OCI-LY7 (cell line): ENCODE results near the gene BZW1. TPM values are rescaled to one million over a fixed set of nuclear protein-coding genes. Genes with fewer than 3 reads are reported as not detected.

Experiments used
- BruUV-seq: library from RNA; stranded (reverse); fragments of 400-500 nt; replicated peaks from 2 replicates; lab custom pipeline; 2021; lab: Mats Ljungman, UMichigan
- CTCF ChIA-PET: fragments of 300-600 bp; sonication (Branson Sonifier 250); formaldehyde crosslinking; loops from one replicate; lab custom pipeline; 2022; ENCODE audit warnings: antibody characterized with exemption; ENCODE audit not compliant: unreplicated experiment; lab: Charles Lee
- POLR2A ChIA-PET: fragments of 300-600 bp; sonication (Branson Sonifier 250); formaldehyde crosslinking; loops from one replicate; lab custom pipeline; 2022; ENCODE audit warnings: antibody characterized with exemption; lab: Charles Lee
- DNase-seq: peaks from one replicate; pipeline ENCODE4 v3.0.0-alpha.2; 2015; ENCODE audit warnings: low spot score
- H2AFZ ChIP-seq: fragments of 200-600 bp; sonication (generic), shearing (Covaris generic); 2 replicates; pipeline ENCODE4 v1.6.1; 2014; ENCODE audit warnings: mild to moderate bottlenecking, antibody characterized with exemption, low read length, moderate library complexity
- H3K27ac ChIP-seq: fragments of 200-600 bp; sonication (generic); 2 replicates; pipeline ENCODE4 v1.5.1; 2014; ENCODE audit warnings: mixed run types, low read depth, mild to moderate bottlenecking, moderate library complexity, low read length, inconsistent platforms; ENCODE audit not compliant: poor library complexity, severe bottlenecking
- H3K36me3 ChIP-seq: fragments of 200-600 bp; sonication (generic); 2 replicates; pipeline ENCODE4 v1.6.1; 2014; ENCODE audit warnings: mild to moderate bottlenecking, antibody characterized with exemption, low read length, moderate library complexity, mixed read lengths; ENCODE audit not compliant: insufficient read depth
- H3K4me1 ChIP-seq: fragments of 200-600 bp; sonication (generic); 2 replicates; pipeline ENCODE4 v1.5.1; 2014; ENCODE audit warnings: mild to moderate bottlenecking, low read length; ENCODE audit not compliant: insufficient read depth, poor library complexity, severe bottlenecking
- H3K4me2 ChIP-seq: fragments of 200-600 bp; sonication (generic); 2 replicates; pipeline ENCODE4 v1.6.1; 2014; ENCODE audit warnings: mild to moderate bottlenecking, low read length
- H3K4me3 ChIP-seq: fragments of 200-600 bp; sonication (generic); 2 replicates; pipeline ENCODE4 v1.5.1; 2014; ENCODE audit warnings: mild to moderate bottlenecking, low read depth, low read length; ENCODE audit not compliant: poor library complexity, severe bottlenecking
- H3K79me2 ChIP-seq: fragments of 200-600 bp; sonication (generic); 2 replicates; pipeline ENCODE4 v1.6.1; 2016; ENCODE audit warnings: low read depth, mild to moderate bottlenecking, low read length, moderate library complexity, mixed read lengths; ENCODE audit not compliant: insufficient read depth
- H3K9me2 ChIP-seq: fragments of 200-600 bp; sonication (generic); 2 replicates; pipeline ENCODE4 v1.6.1; 2016; ENCODE audit warnings: mild to moderate bottlenecking, low read length, mixed read lengths; ENCODE audit not compliant: insufficient read depth
- H3K9me3 ChIP-seq: fragments of 200-600 bp; sonication (generic); 2 replicates; pipeline ENCODE4 v1.6.1; 2014; ENCODE audit warnings: mild to moderate bottlenecking, mixed run types, low read length, mixed read lengths
- H4K20me1 ChIP-seq: fragments of 200-600 bp; sonication (generic); 2 replicates; pipeline ENCODE4 v1.6.1; 2014; ENCODE audit warnings: mild to moderate bottlenecking, antibody characterized with exemption, low read length, moderate library complexity, mixed read lengths; ENCODE audit not compliant: insufficient read depth
- EZH2phosphoT487 ChIP-seq: fragments of 200-600 bp; sonication (generic); IDR thresholded peaks from 2 replicates; pipeline ENCODE4 v1.6.1; 2018; ENCODE audit warnings: low read depth, borderline replicate concordance, mild to moderate bottlenecking, mixed run types, antibody characterized with exemption, low read length, moderate library complexity, mixed read lengths
- intact Hi-C: fragments of 100-400 bp; cut with micrococcal nuclease; formaldehyde crosslinking; loops from one replicate; pipeline ENCODE4 v1.10.0; 2022; ENCODE audit not compliant: unreplicated experiment
- total RNA-seq, 2 experiments: library from RNA; depleted of rRNA in 1 of 2; stranded (reverse); fragments of >200 nt in 1 of 2; shearing (Covaris generic) in 1 of 2; gene quantifications; 2 replicates each; pipeline ENCODE4 v1.2.3, GENCODE V29; 2014 to 2022
- TF ChIP-seq, protein P1 (sequence below): fragments of 200-600 bp; sonication (generic); conservative IDR thresholded peaks from 2 replicates; pipeline ENCODE4 v1.5.1; 2014; ENCODE audit warnings: mild to moderate bottlenecking, antibody characterized with exemption, low read length, moderate library complexity, mixed read lengths

Gene BZW1
- total RNA-seq, 2 experiments from 2014 or later = 180 to 183 TPM

- CTCF ChIA-PET = no interaction called here
Measured at GRCh38 chr2:200810998-200811332, 745 bp upstream of the BZW1 start.

GRCh38 chr2:200812122-200813022, 662 bp downstream of the BZW1 start:
- CTCF ChIA-PET = no interaction called here
- H3K4me3 ChIP-seq = peak overlapping the region; percentile 93
- peak overlapping the region; percentile 55 for H2AFZ ChIP-seq
- H3K36me3 ChIP-seq = peaks cover 50% of the 10 kb centered on the region
- intact Hi-C loops = loop anchor here (1.0 to 5.0 kb wide), 6 partner anchors 50 to 640 kb away; partner anchors contain the start of genes NIF3L1, PPIL3, SGO2 and STRADB
- peaks cover 25% of the 10 kb centered on the region for H4K20me1 ChIP-seq
- H3K9me3 ChIP-seq = no peaks in the 10 kb centered on the region
- peak overlapping the region; percentile 81 for H3K4me2 ChIP-seq
- peak overlapping the region; percentile 78 for H3K27ac ChIP-seq
- BruUV-seq = no TSS peak
- POLR2A ChIA-PET = interaction anchor here (1.0 to 1.5 kb wide), 2 partner anchors 51 to 99 kb away, joined by 3 to 8 read pairs; no protein-coding TSS in a partner anchor
- TF ChIP-seq, protein P1, sequence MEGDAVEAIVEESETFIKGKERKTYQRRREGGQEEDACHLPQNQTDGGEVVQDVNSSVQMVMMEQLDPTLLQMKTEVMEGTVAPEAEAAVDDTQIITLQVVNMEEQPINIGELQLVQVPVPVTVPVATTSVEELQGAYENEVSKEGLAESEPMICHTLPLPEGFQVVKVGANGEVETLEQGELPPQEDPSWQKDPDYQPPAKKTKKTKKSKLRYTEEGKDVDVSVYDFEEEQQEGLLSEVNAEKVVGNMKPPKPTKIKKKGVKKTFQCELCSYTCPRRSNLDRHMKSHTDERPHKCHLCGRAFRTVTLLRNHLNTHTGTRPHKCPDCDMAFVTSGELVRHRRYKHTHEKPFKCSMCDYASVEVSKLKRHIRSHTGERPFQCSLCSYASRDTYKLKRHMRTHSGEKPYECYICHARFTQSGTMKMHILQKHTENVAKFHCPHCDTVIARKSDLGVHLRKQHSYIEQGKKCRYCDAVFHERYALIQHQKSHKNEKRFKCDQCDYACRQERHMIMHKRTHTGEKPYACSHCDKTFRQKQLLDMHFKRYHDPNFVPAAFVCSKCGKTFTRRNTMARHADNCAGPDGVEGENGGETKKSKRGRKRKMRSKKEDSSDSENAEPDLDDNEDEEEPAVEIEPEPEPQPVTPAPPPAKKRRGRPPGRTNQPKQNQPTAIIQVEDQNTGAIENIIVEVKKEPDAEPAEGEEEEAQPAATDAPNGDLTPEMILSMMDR = peak; percentile 76
- no peak for TF ChIP-seq EZH2phosphoT487
- H3K9me2 ChIP-seq = no peaks in the 10 kb centered on the region
- peaks cover 45% of the 10 kb centered on the region for H3K79me2 ChIP-seq
- peak; percentile 77 for DNase-seq
- peaks cover 28% of the 10 kb centered on the region for H3K4me1 ChIP-seq

More at GRCh38 chr2:200810998-200811332, 745 bp upstream of the BZW1 start:
- TF ChIP-seq, protein P1 = no peak
- no peak for TF ChIP-seq EZH2phosphoT487
- H3K9me2 ChIP-seq = no peaks in the 10 kb centered on the region
- POLR2A ChIA-PET = interaction anchor here (1.0 kb wide), 1 partner anchor 98 kb away, joined by 8 read pairs; no protein-coding TSS in a partner anchor
- peaks cover 25% of the 10 kb centered on the region for H4K20me1 ChIP-seq
- H3K79me2 ChIP-seq = peaks cover 43% of the 10 kb centered on the region
- intact Hi-C loops = loop anchor here (2.0 to 5.0 kb wide), 4 partner anchors 256 to 641 kb away; partner anchors contain the start of genes CFLAR, SGO2, STRADB and TRAK2
- peaks cover 36% of the 10 kb centered on the region for H3K36me3 ChIP-seq
- BruUV-seq = no TSS peak
- DNase-seq = no peak
- H3K4me3 ChIP-seq = peak overlapping the region; percentile 93
- H3K4me2 ChIP-seq = peak overlapping the region; percentile 90
- H3K27ac ChIP-seq = peak overlapping the region; percentile 44
- H2AFZ ChIP-seq = peak overlapping the region; percentile 94
- no peaks in the 10 kb centered on the region for H3K9me3 ChIP-seq
- H3K4me1 ChIP-seq = peaks cover 28% of the 10 kb centered on the region
